ENCODE data around the gene CDH13. TPM values are rescaled to one million over a fixed set of nuclear protein-coding genes. Genes with fewer than 3 reads are reported as not detected.

The CDH13 gene
- total RNA-seq, 1 donor, result 102 TPM

- H3K9me3 ChIP-seq (ENCODE audit: low read depth, low read length), result no peaks in the 10 kb centered on the region
- H2AFZ ChIP-seq (ENCODE audit: low read length), result no peak overlapping the region
- no peak overlapping the region for H3K4me2 ChIP-seq (ENCODE audit: insufficient read depth, low read length)
- H3K4me1 ChIP-seq (ENCODE audit: insufficient read depth, low read length), result no peaks in the 10 kb centered on the region
- no peaks in the 10 kb centered on the region for H3K79me2 ChIP-seq (ENCODE audit: insufficient read depth, low read length)
- TF ChIP-seq, protein P1, sequence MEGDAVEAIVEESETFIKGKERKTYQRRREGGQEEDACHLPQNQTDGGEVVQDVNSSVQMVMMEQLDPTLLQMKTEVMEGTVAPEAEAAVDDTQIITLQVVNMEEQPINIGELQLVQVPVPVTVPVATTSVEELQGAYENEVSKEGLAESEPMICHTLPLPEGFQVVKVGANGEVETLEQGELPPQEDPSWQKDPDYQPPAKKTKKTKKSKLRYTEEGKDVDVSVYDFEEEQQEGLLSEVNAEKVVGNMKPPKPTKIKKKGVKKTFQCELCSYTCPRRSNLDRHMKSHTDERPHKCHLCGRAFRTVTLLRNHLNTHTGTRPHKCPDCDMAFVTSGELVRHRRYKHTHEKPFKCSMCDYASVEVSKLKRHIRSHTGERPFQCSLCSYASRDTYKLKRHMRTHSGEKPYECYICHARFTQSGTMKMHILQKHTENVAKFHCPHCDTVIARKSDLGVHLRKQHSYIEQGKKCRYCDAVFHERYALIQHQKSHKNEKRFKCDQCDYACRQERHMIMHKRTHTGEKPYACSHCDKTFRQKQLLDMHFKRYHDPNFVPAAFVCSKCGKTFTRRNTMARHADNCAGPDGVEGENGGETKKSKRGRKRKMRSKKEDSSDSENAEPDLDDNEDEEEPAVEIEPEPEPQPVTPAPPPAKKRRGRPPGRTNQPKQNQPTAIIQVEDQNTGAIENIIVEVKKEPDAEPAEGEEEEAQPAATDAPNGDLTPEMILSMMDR (IDR thresholded peaks at IDR 0.05; ENCODE audit: extremely low read depth, low read depth, low read length), result no peak
- H3K36me3 ChIP-seq (ENCODE audit: insufficient read depth, low read length), result no peaks in the 10 kb centered on the region
- H3K27me3 ChIP-seq (ENCODE audit: insufficient read depth, low read length), result no peaks in the 10 kb centered on the region
- H3K4me3 ChIP-seq (ENCODE audit: insufficient read depth, low read length), result no peak overlapping the region
- H4K20me1 ChIP-seq (ENCODE audit: insufficient read depth, low read length), result no peaks in the 10 kb centered on the region
- DNase-seq (ENCODE audit: insufficient read length, low spot score, missing footprints), result no peak
- no peak overlapping the region for H3K27ac ChIP-seq (ENCODE audit: low read depth, low read length)
These were observed 999.9 kb downstream of the CDH13 start for GRCh38 chr16:83626676-83627075.

GRCh38 chr16:83627996-83628395, 1001.2 kb downstream of the CDH13 start:
- no peak for DNase-seq (ENCODE audit: insufficient read length, low spot score, missing footprints)
- Histone ChIP-seq H3K9me3 (ENCODE audit: low read depth, low read length) (no peaks in the 10 kb centered on the region), H2AFZ (ENCODE audit: low read length) (no peak overlapping the region), H4K20me1 (ENCODE audit: insufficient read depth, low read length) (no peaks in the 10 kb centered on the region), H3K4me1 (ENCODE audit: insufficient read depth, low read length) (no peaks in the 10 kb centered on the region), H3K4me3 (ENCODE audit: insufficient read depth, low read length) (no peak overlapping the region), H3K79me2 (ENCODE audit: insufficient read depth, low read length) (no peaks in the 10 kb centered on the region), H3K27ac (ENCODE audit: low read depth, low read length) (no peak overlapping the region), H3K27me3 (ENCODE audit: insufficient read depth, low read length) (no peaks in the 10 kb centered on the region), H3K36me3 (ENCODE audit: insufficient read depth, low read length) (no peaks in the 10 kb centered on the region), H3K4me2 (ENCODE audit: insufficient read depth, low read length) (no peak overlapping the region)
- TF ChIP-seq, protein P1 (IDR thresholded peaks at IDR 0.05; ENCODE audit: extremely low read depth, low read depth, low read length), result no peak

GRCh38 chr16:83629426-83629825, 1002.7 kb downstream of the CDH13 start:
- H3K36me3 ChIP-seq (ENCODE audit: insufficient read depth, low read length), result no peaks in the 10 kb centered on the region
- H3K9me3 ChIP-seq (ENCODE audit: low read depth, low read length), result no peaks in the 10 kb centered on the region
- H3K4me2 ChIP-seq (ENCODE audit: insufficient read depth, low read length), result no peak overlapping the region
- no peak overlapping the region for H3K27ac ChIP-seq (ENCODE audit: low read depth, low read length)
- no peak for DNase-seq (ENCODE audit: insufficient read length, low spot score, missing footprints)
- H2AFZ ChIP-seq (ENCODE audit: low read length), result no peak overlapping the region
- H3K79me2 ChIP-seq (ENCODE audit: insufficient read depth, low read length), result no peaks in the 10 kb centered on the region
- H3K4me3 ChIP-seq (ENCODE audit: insufficient read depth, low read length), result no peak overlapping the region
- TF ChIP-seq, protein P1 (IDR thresholded peaks at IDR 0.05; ENCODE audit: extremely low read depth, low read depth, low read length), result no peak
- no peaks in the 10 kb centered on the region for H3K27me3 ChIP-seq (ENCODE audit: insufficient read depth, low read length)
- H3K4me1 ChIP-seq (ENCODE audit: insufficient read depth, low read length), result no peaks in the 10 kb centered on the region
- no peaks in the 10 kb centered on the region for H4K20me1 ChIP-seq (ENCODE audit: insufficient read depth, low read length)

DNA sequence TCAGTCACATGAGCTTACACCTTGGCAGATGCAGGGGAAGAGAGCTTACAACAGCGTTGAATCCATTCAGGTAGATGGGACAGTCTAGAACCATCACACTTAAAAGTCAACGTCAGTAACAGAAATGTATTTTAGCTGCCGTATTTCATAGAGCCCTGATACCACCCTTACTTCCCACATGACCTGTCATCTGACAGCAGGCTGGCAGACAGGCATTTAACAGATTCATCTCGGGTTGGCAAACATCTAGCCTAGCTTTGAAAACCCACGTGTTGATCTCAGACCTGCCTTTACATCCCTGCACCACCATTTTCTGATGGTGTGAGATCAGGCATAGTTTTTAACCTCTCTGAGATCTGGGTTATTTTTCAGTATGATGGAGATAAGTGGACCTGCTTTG, 1003.1 kb downstream of the CDH13 start:
- no peaks in the 10 kb centered on the region for H3K27me3 ChIP-seq (ENCODE audit: insufficient read depth, low read length)
- no peaks in the 10 kb centered on the region for H3K36me3 ChIP-seq (ENCODE audit: insufficient read depth, low read length)
- no peaks in the 10 kb centered on the region for H3K9me3 ChIP-seq (ENCODE audit: low read depth, low read length)
- no peak overlapping the region for H2AFZ ChIP-seq (ENCODE audit: low read length)
- H3K79me2 ChIP-seq (ENCODE audit: insufficient read depth, low read length), result no peaks in the 10 kb centered on the region
- no peak for DNase-seq (ENCODE audit: insufficient read length, low spot score, missing footprints)
- TF ChIP-seq, protein P1 (IDR thresholded peaks at IDR 0.05; ENCODE audit: extremely low read depth, low read depth, low read length), result no peak
- H3K27ac ChIP-seq (ENCODE audit: low read depth, low read length), result no peak overlapping the region
- no peaks in the 10 kb centered on the region for H4K20me1 ChIP-seq (ENCODE audit: insufficient read depth, low read length)
- H3K4me3 ChIP-seq (ENCODE audit: insufficient read depth, low read length), result no peak overlapping the region
- H3K4me1 ChIP-seq (ENCODE audit: insufficient read depth, low read length), result no peaks in the 10 kb centered on the region
- H3K4me2 ChIP-seq (ENCODE audit: insufficient read depth, low read length), result no peak overlapping the region
